ENCODE data around the gene MLLT6.
"Not testable (repeated sequence)": the region's sequence is repeated elsewhere in the genome, so short reads cannot be mapped to it uniquely, and the experiment has no call there.

MLLT6 gene

GRCh38 chr17:38709104-38709820 lies 4.2 kb downstream of the MLLT6 start:
- no peak for DNase-seq

- DNase-seq = no peak
Observed at GRCh38 chr17:38709864-38710603, 5.0 kb downstream of the MLLT6 start.

- no peak for DNase-seq
Observed at GRCh38 chr17:38710604-38710962, 5.5 kb downstream of the MLLT6 start.

- DNase-seq = no peak
Observed at GRCh38 chr17:38710985-38711384, 5.9 kb downstream of the MLLT6 start.

- DNase-seq = no peak
Observed at GRCh38 chr17:38711792-38712571, 6.9 kb downstream of the MLLT6 start.

GRCh38 chr17:38712593-38712992 lies 7.5 kb downstream of the MLLT6 start:
- DNase-seq = no peak

GRCh38 chr17:38713456-38714075 lies 8.5 kb downstream of the MLLT6 start:
- no peak for DNase-seq

- no peak for DNase-seq
Observed at GRCh38 chr17:38715216-38715943, 10.3 kb downstream of the MLLT6 start.

GRCh38 chr17:38716368-38717005 lies 11.4 kb downstream of the MLLT6 start:
- no peak for DNase-seq

- DNase-seq = no peak
Observed at GRCh38 chr17:38717139-38717745, 12.2 kb downstream of the MLLT6 start.

- DNase-seq = no peak
Observed at GRCh38 chr17:38719289-38719942, 14.3 kb downstream of the MLLT6 start.

GRCh38 chr17:38719943-38720641 lies 15.0 kb downstream of the MLLT6 start:
- DNase-seq = no peak

- no peak for DNase-seq
Observed at GRCh38 chr17:38720941-38721340, 15.9 kb downstream of the MLLT6 start.

GRCh38 chr17:38721802-38722201 lies 16.7 kb downstream of the MLLT6 start:
- no peak for DNase-seq

- no peak for DNase-seq
Observed at GRCh38 chr17:38724337-38724988, 19.4 kb downstream of the MLLT6 start.

GRCh38 chr17:38725066-38725465 lies 20.0 kb downstream of the MLLT6 start:
- no peak for DNase-seq

GRCh38 chr17:38726145-38726544 lies 21.1 kb downstream of the MLLT6 start:
- not testable (repeated sequence) for DNase-seq

GRCh38 chr17:38727736-38728135 lies 22.7 kb downstream of the MLLT6 start:
- DNase-seq = peak; percentile 76

- DNase-seq = peak; percentile 43
Observed at GRCh38 chr17:38728290-38728831, 23.3 kb downstream of the MLLT6 start.
